Mucosa of descending colon (tissue), 3 donors: ENCODE results near the gene XG. TPM values are rescaled to one million over a fixed set of nuclear protein-coding genes. Genes with fewer than 3 reads are reported as not detected.
"Not testable (repeated sequence)": the region's sequence is repeated elsewhere in the genome, so short reads cannot be mapped to it uniquely, and the experiment has no call there.

Experiments used
- ATAC-seq: fragments of 200-7000 bp; cut with Tn5 transposase; one replicate; pipeline ENCODE4 v1.9.1; 2020; ENCODE audit warnings: mild to moderate bottlenecking, moderate library complexity
- DNase-seq, 3 donors: peaks; one replicate each; pipeline ENCODE4 v3.0.0-alpha.2; 2020
- H3K36me3 ChIP-seq: fragments of 200-600 bp; one replicate; pipeline ENCODE4 v1.8.0; 2021; ENCODE audit warnings: low read depth, mild to moderate bottlenecking
- H3K4me1 ChIP-seq: fragments of 200-600 bp; one replicate; pipeline ENCODE4 v1.8.0; 2021; ENCODE audit warnings: low read depth, mild to moderate bottlenecking
- H3K4me3 ChIP-seq: fragments of 200-600 bp; one replicate; pipeline ENCODE4 v1.8.0; 2021; ENCODE audit warnings: mild to moderate bottlenecking
- H3K9me3 ChIP-seq: fragments of 200-600 bp; one replicate; pipeline ENCODE4 v1.8.0; 2021; ENCODE audit warnings: mild to moderate bottlenecking
- CTCF ChIP-seq: fragments of 200-600 bp; IDR thresholded peaks from one replicate; pipeline ENCODE4 v1.8.0; 2022; ENCODE audit warnings: antibody characterized with exemption, mild to moderate bottlenecking
- intact Hi-C, 2 donors: fragments of 100-400 bp; cut with DNase I in 1 of 2; cut with micrococcal nuclease in 1 of 2; formaldehyde crosslinking; loops; one replicate each; pipeline versions ENCODE4 v1.11.0 to v1.11.1; 2022; cut with DNase I, micrococcal nuclease
- total RNA-seq, 3 donors: library from RNA; stranded (reverse); fragmentation: NEBNext Ultra II Directional in 2 of 3; extraction: Animal tissue kit (Norgen Biotek cat#: 25700) in 2 of 3; gene quantifications; one replicate each; pipeline versions ENCODE4 v1.2.1 to v1.2.4, GENCODE V29; 2021 to 2023
- donor health status: DM: no; HTN: no; CAD: no; lungs with moderate emphysema.
- donor health status: DM: no; HTN: no; CAD: no.
- donor health status: DM: no; HTN: yes; CAD: no.

The XG gene
- total RNA-seq, 3 donors from 2014 or later, result 2.6 TPM; not detected in 2

DNA sequence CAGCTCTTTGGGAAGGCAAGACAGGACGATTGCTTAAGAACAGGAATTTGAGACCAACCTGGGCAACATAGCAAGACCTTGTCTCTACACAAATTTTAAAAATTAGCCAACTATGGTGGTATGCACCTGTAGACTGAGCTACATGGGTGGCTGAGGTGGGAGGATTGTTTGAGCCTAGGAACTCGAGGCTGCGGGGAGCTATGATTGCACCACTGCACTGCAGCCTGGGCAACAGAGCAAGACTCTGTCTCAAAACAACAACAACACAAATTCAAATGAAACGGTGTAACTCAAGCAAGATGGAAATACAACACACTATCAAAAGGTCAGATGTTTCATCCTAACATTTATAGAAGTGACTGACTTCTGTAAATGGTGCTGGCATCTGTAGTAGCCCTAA lies 37.1 kb downstream of the XG start:
- ATAC-seq, result no peak
- no peak for DNase-seq
- Histone ChIP-seq H3K9me3 (no peaks in the 10 kb centered on the region), H3K36me3 (no peaks in the 10 kb centered on the region), H3K4me3 (no peak overlapping the region), H3K4me1 (no peaks in the 10 kb centered on the region)
- intact Hi-C loops, result no loop called here
- TF ChIP-seq CTCF, result no peak

DNA sequence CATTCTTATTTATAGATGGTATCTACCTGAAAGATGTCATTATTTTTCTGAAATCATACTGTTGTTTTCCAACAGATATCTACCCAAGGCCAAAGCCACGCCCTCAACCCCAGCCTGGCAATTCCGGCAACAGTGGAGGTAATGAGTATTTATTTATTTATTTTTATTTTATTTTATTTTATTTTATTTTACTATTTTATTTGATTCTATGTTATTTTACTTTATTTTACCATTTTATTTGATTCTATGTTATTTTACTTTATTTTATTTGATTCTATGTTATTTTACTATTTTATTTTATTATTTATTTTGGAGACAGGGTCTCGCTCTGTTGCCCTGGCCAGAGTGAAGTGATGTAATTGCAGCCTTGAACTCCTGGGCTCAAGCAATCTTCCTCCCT lies 37.7 kb downstream of the XG start:
- Histone ChIP-seq H3K4me3 (no peak overlapping the region), H3K9me3 (no peaks in the 10 kb centered on the region), H3K36me3 (no peaks in the 10 kb centered on the region), H3K4me1 (no peaks in the 10 kb centered on the region)
- DNase-seq (no peak), ATAC-seq (no peak)
- intact Hi-C loops, result no loop called here
- TF ChIP-seq CTCF, result no peak

DNA sequence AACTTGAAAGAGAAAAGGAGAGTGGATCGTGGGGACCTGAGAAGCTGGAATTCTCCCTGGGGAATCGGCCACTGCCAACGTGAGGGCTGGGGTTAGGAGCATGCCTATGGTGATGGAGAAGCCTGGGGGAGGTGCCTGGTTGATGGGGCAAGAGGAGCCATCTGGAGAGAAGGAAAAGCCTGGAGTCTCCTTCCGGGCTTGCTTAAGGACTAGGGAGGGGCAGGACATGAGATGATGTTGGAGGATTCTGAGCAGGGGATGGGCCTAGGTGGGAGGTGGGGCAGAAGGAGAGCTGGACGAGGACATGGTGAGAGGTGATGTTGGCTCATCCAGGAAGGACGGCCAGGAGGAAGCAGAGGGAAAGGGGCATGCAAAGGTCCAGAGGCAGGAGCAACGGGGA lies 41.9 kb downstream of the XG start:
- ATAC-seq, result no peak
- intact Hi-C loops, result no loop called here
- TF ChIP-seq CTCF, result no peak

GRCh38 chrX:2794336-2794735 lies 42.5 kb downstream of the XG start:
- no peak for ATAC-seq
- no peaks in the 10 kb centered on the region for H3K9me3 ChIP-seq
- H3K4me1 ChIP-seq, result no peaks in the 10 kb centered on the region
- no peak overlapping the region for H3K4me3 ChIP-seq
- H3K36me3 ChIP-seq, result no peaks in the 10 kb centered on the region
- intact Hi-C loops, result no loop called here
- DNase-seq, result no peak
- TF ChIP-seq CTCF, result no peak

More for the DNA sequence above, 41.9 kb downstream of the XG start:
- Histone ChIP-seq H3K4me1 (no peaks in the 10 kb centered on the region), H3K36me3 (no peaks in the 10 kb centered on the region), H3K4me3 (no peak overlapping the region), H3K9me3 (no peaks in the 10 kb centered on the region)
- DNase-seq, result no peak

GRCh38 chrX:2796808-2797207 lies 45.0 kb downstream of the XG start:
- DNase-seq, H3K4me1 ChIP-seq, intact Hi-C loops, H3K36me3 ChIP-seq, H3K9me3 ChIP-seq, H3K4me3 ChIP-seq, ATAC-seq: not testable (repeated sequence)

- no peak for DNase-seq
- ATAC-seq, result no peak
- intact Hi-C loops, result no loop called here
- Histone ChIP-seq H3K4me3 (no peak overlapping the region), H3K4me1 (no peaks in the 10 kb centered on the region), H3K9me3 (no peaks in the 10 kb centered on the region), H3K36me3 (no peaks in the 10 kb centered on the region)
- no peak for TF ChIP-seq CTCF
These were observed 47.5 kb downstream of the XG start for GRCh38 chrX:2799369-2799768.

DNA sequence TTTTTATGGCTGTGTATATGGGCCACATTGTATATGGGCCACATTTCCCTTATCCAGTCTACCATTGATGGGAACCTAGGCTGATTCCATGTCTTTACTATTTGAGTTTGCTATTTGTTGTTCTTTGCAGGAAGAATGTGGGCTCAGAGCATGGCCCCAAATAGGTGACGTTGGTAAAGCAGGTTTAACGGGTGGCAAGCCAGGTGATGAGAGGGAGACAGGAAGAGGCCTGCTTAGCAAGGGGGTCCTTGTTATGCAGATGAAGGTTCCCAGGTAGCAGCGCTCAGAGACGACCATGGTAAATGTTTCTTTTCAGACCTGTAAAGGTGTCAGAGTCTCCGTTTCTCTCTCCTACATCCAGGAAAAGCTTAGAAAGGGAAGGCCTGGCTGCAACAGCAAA lies 48.1 kb downstream of the XG start:
- ATAC-seq, H3K9me3 ChIP-seq, H3K4me1 ChIP-seq, H3K36me3 ChIP-seq, DNase-seq, intact Hi-C loops, H3K4me3 ChIP-seq: not testable (repeated sequence)
